Measurements from ENCODE around the gene PHACTR4.
"Not testable (repeated sequence)": the region's sequence is repeated elsewhere in the genome, so short reads cannot be mapped to it uniquely, and the experiment has no call there.

The PHACTR4 gene

DNA sequence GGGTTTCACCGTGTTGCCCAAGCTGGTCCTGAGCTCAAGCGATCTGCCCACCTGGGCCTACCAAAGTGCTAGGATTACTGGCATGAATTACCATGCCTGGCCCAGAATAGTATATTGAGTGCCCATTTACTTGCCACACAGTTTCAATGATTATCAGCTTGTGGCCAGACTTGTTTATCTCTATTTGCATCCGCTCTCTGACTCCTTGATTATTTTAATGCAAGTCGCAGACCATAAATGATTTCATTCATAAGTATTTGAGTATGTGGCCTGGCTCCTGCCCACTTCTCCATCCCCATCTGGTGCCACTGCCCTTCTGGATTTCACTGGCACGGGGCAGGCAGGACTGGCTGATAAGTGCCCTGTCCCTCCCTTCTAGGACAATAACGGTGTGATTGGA lies 165.1 kb downstream of the PHACTR4 start:
- POLR2A ChIA-PET = no interaction called here
- TF ChIP-seq, protein P1, sequence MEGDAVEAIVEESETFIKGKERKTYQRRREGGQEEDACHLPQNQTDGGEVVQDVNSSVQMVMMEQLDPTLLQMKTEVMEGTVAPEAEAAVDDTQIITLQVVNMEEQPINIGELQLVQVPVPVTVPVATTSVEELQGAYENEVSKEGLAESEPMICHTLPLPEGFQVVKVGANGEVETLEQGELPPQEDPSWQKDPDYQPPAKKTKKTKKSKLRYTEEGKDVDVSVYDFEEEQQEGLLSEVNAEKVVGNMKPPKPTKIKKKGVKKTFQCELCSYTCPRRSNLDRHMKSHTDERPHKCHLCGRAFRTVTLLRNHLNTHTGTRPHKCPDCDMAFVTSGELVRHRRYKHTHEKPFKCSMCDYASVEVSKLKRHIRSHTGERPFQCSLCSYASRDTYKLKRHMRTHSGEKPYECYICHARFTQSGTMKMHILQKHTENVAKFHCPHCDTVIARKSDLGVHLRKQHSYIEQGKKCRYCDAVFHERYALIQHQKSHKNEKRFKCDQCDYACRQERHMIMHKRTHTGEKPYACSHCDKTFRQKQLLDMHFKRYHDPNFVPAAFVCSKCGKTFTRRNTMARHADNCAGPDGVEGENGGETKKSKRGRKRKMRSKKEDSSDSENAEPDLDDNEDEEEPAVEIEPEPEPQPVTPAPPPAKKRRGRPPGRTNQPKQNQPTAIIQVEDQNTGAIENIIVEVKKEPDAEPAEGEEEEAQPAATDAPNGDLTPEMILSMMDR (IDR thresholded peaks at IDR 0.05; ENCODE audit: insufficient read depth, low read length, missing control alignments) = no peak

DNA sequence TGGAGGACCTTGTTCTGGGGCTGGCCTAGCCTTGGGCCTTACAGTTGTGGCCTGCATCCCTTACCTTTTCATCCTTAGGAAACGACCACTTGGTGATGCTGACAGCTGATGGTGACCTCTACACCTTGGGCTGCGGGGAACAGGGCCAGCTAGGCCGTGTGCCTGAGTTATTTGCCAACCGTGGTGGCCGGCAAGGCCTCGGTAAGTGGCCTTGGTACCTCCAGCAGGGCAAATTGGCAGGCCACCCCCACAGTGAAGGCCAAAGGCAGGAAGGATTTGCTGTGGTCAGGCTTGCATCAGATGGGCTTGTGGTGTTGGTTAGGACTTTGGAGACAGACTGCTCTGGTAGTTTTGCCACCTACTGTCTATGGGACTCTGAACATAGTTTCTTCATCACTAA lies 165.6 kb downstream of the PHACTR4 start:
- H3K4me3 ChIP-seq (ENCODE audit: low read depth, low read length) = no peak overlapping the region
- CTCF ChIA-PET = interaction anchor here (1.2 kb wide), 1 partner anchor 18 kb away, joined by 4 read pairs; no protein-coding TSS in a partner anchor
- TF ChIP-seq, protein P1 (IDR thresholded peaks at IDR 0.05; ENCODE audit: insufficient read depth, low read length, missing control alignments) = no peak
- POLR2A ChIA-PET = no interaction called here
- DNase-seq (ENCODE audit: low read depth, low spot score) = no peak

More for the DNA sequence above, 165.1 kb downstream of the PHACTR4 start:
- no peak overlapping the region for H3K4me3 ChIP-seq (ENCODE audit: low read depth, low read length)
- DNase-seq (ENCODE audit: low read depth, low spot score) = no peak
- CTCF ChIA-PET = no interaction called here

GRCh38 chr1:28537457-28538199 lies 168.1 kb downstream of the PHACTR4 start:
- TF ChIP-seq, protein P1 (IDR thresholded peaks at IDR 0.05; ENCODE audit: insufficient read depth, low read length, missing control alignments) = no peak
- DNase-seq (ENCODE audit: low read depth, low spot score) = no peak
- ChIA-PET POLR2A (no interaction called here), CTCF (interaction anchor here (1.3 kb wide), 1 partner anchor 65 kb away, joined by 5 read pairs; no protein-coding TSS in a partner anchor)
- no peak overlapping the region for H3K4me3 ChIP-seq (ENCODE audit: low read depth, low read length)

DNA sequence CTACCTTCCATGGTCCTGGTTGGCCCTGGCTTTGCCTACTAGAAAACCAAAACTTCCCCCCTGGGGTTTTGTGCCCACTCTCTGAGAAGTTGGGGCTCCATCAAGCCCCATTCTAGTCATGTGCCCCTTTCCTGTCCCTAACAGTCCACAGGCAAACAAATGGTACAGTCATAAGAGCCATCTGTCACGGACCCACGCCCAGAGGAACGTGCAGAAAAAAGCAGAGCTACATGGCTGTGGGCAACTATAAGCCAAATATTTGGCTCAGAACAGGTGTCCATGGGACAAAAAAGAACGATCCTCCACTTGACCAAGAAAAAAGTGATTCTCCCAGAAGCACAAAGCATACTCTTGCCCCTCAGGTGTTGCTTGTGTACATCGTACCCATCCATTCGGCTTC lies 168.7 kb downstream of the PHACTR4 start:
- ChIA-PET CTCF (interaction anchor here (1.3 kb wide), 1 partner anchor 64 kb away, joined by 5 read pairs; no protein-coding TSS in a partner anchor), POLR2A (no interaction called here)
- TF ChIP-seq, protein P1 (IDR thresholded peaks at IDR 0.05; ENCODE audit: insufficient read depth, low read length, missing control alignments) = no peak
- no peak for DNase-seq (ENCODE audit: low read depth, low spot score)
- H3K4me3 ChIP-seq (ENCODE audit: low read depth, low read length) = no peak overlapping the region

GRCh38 chr1:28540651-28541050 lies 171.1 kb downstream of the PHACTR4 start:
- H3K4me3 ChIP-seq (ENCODE audit: low read depth, low read length) = no peak overlapping the region
- ChIA-PET POLR2A (no interaction called here), CTCF (interaction anchor here (0.6 kb wide), 1 partner anchor 147 kb away, joined by 3 read pairs; no protein-coding TSS in a partner anchor)
- TF ChIP-seq, protein P1 (IDR thresholded peaks at IDR 0.05; ENCODE audit: insufficient read depth, low read length, missing control alignments) = no peak
- DNase-seq (ENCODE audit: low read depth, low spot score) = no peak

GRCh38 chr1:28541414-28542015 lies 172.0 kb downstream of the PHACTR4 start:
- not testable (repeated sequence) for DNase-seq (ENCODE audit: low read depth, low spot score); H3K4me3 ChIP-seq (ENCODE audit: low read depth, low read length)
- ChIA-PET CTCF (interaction anchor here (0.6 kb wide), 1 partner anchor 148 kb away, joined by 3 read pairs; no protein-coding TSS in a partner anchor), POLR2A (interaction anchor here (1.0 kb wide), 1 partner anchor 12 kb away, joined by 3 read pairs; no protein-coding TSS in a partner anchor)
